Astrocyte (in vitro differentiated cells and primary cell): Measurements from ENCODE around the gene WDR64. TPM values are rescaled to one million over a fixed set of nuclear protein-coding genes. Genes with fewer than 3 reads are reported as not detected.

Experiments
- DNase-seq: peaks from one replicate; pipeline ENCODE4 v3.0.0-alpha.2; 2010; ENCODE audit warnings: low read depth
- FAIRE-seq: peaks from 2 replicates; lab custom pipeline; 2011; peaks lifted over from hg19 to GRCh38; lab: Jason Lieb, UNC
- H2AFZ ChIP-seq: 2 replicates; pipeline ENCODE4 v1.6.0; 2012; ENCODE audit warnings: low read depth, low read length, inconsistent platforms
- H3K27ac ChIP-seq: 2 replicates; pipeline ENCODE4 v1.5.1; 2011; ENCODE audit warnings: low read depth, low read length, inconsistent platforms
- H3K27me3 ChIP-seq: 2 replicates; pipeline ENCODE4 v1.6.0; 2011; ENCODE audit warnings: low read length, inconsistent platforms; ENCODE audit not compliant: insufficient read depth
- H3K36me3 ChIP-seq: 2 replicates; pipeline ENCODE4 v1.5.1; 2011; ENCODE audit warnings: low read length, inconsistent platforms; ENCODE audit not compliant: insufficient read depth
- H3K4me1 ChIP-seq: 2 replicates; pipeline ENCODE4 v1.5.1; 2011; ENCODE audit warnings: low read length, inconsistent platforms; ENCODE audit not compliant: insufficient read depth
- H3K4me2 ChIP-seq: 2 replicates; pipeline ENCODE4 v1.6.0; 2012; ENCODE audit warnings: low read length, inconsistent platforms
- H3K4me3 ChIP-seq: 2 replicates; pipeline ENCODE4 v1.5.1; 2011; ENCODE audit warnings: low read depth, mild to moderate bottlenecking, low read length, inconsistent platforms; ENCODE audit not compliant: insufficient read depth
- H3K79me2 ChIP-seq: 2 replicates; pipeline ENCODE4 v1.6.0; 2012; ENCODE audit warnings: mild to moderate bottlenecking, low read length, inconsistent platforms; ENCODE audit not compliant: insufficient read depth
- H3K9ac ChIP-seq: 2 replicates; pipeline ENCODE4 v1.6.0; 2012; ENCODE audit warnings: mild to moderate bottlenecking, low read length, inconsistent platforms
- H3K9me3 ChIP-seq: 2 replicates; pipeline ENCODE4 v1.5.1; 2012; ENCODE audit warnings: low read depth, mild to moderate bottlenecking, low read length, inconsistent platforms; ENCODE audit not compliant: insufficient read depth
- H4K20me1 ChIP-seq: 2 replicates; pipeline ENCODE4 v1.6.0; 2012; ENCODE audit warnings: low read length, inconsistent platforms; ENCODE audit not compliant: insufficient read depth
- H3K27ac Mint-ChIP-seq: one replicate; pipeline ENCODE4 v1.8.0; 2021; ENCODE audit warnings: mild to moderate bottlenecking, mixed read lengths; ENCODE audit not compliant: unreplicated experiment
- H3K27me3 Mint-ChIP-seq: one replicate; pipeline ENCODE4 v1.8.0; 2021; ENCODE audit warnings: low read depth, mixed read lengths; ENCODE audit not compliant: unreplicated experiment
- H3K36me3 Mint-ChIP-seq: one replicate; pipeline ENCODE4 v1.8.0; 2021; ENCODE audit warnings: low read depth, mixed read lengths; ENCODE audit not compliant: unreplicated experiment
- H3K4me1 Mint-ChIP-seq: one replicate; pipeline ENCODE4 v1.8.0; 2021; ENCODE audit warnings: low read depth, mixed read lengths; ENCODE audit not compliant: unreplicated experiment
- H3K4me3 Mint-ChIP-seq: one replicate; pipeline ENCODE4 v1.8.0; 2021; ENCODE audit warnings: mild to moderate bottlenecking, moderate library complexity, mixed read lengths; ENCODE audit not compliant: unreplicated experiment
- H3K9me3 Mint-ChIP-seq: one replicate; pipeline ENCODE4 v1.8.0; 2021; ENCODE audit warnings: mild to moderate bottlenecking, mixed read lengths; ENCODE audit not compliant: unreplicated experiment
- CTCF ChIP-seq: IDR thresholded peaks from 2 replicates; pipeline ENCODE4 v1.5.1; 2011; ENCODE audit warnings: low read depth, mild to moderate bottlenecking, inconsistent platforms, low read length, moderate library complexity; ENCODE audit not compliant: insufficient read depth
- EZH2 ChIP-seq: IDR thresholded peaks from 2 replicates; pipeline ENCODE4 v1.6.1; 2012; ENCODE audit warnings: mild to moderate bottlenecking, low read length, inconsistent platforms; ENCODE audit not compliant: insufficient read depth
- total RNA-seq: library from RNA; stranded (reverse); gene quantifications from 2 replicates; pipeline ENCODE4 v1.2.1, GENCODE V29; 2021

WDR64 gene
- total RNA-seq, 1 donor from 2014 or later: not detected

- Histone ChIP-seq H3K27me3 (no peaks in the 10 kb centered on the region), H3K4me3 (peak overlapping the region; percentile 92), H4K20me1 (no peaks in the 10 kb centered on the region), H3K27ac (no peak overlapping the region), H3K9ac (peak overlapping the region; percentile 94), H3K36me3 (peaks cover 4% of the 10 kb centered on the region), H2AFZ (no peak overlapping the region), H3K79me2 (peaks cover 18% of the 10 kb centered on the region), H3K4me2 (peak overlapping the region; percentile 98), H3K9me3 (no peaks in the 10 kb centered on the region), H3K4me1 (peaks cover 10% of the 10 kb centered on the region)
- DNase-seq (no peak), FAIRE-seq (no peak)
- no peaks in the 10 kb centered on the region for H3K9me3 Mint-ChIP-seq
- H3K27me3 Mint-ChIP-seq: no peaks in the 10 kb centered on the region
- no peak overlapping the region for H3K27ac Mint-ChIP-seq
- TF ChIP-seq EZH2 (no peak), CTCF (no peak)
- no peak overlapping the region for H3K4me3 Mint-ChIP-seq
- no peaks in the 10 kb centered on the region for H3K36me3 Mint-ChIP-seq
- no peaks in the 10 kb centered on the region for H3K4me1 Mint-ChIP-seq
Observed at GRCh38 chr1:241849345-241849695, 197.2 kb downstream of the WDR64 start.

Other genes starting within 250 kb of the WDR64 start
- 47.3 and 49.4 TPM in 2 replicates for gene FH, start 132.5 kb upstream of the WDR64 start, total RNA-seq
- 0.07 and 0.50 TPM in 2 replicates for gene KMO, start 119.9 kb upstream of the WDR64 start, total RNA-seq
- 16.6 and 22.6 TPM in 2 replicates for gene CHML, start 11.9 kb upstream of the WDR64 start, total RNA-seq
- gene OPN3, start 11.9 kb upstream of the WDR64 start, total RNA-seq: 12.0 and 16.9 TPM in 2 replicates
- gene EXO1, start 195.9 kb downstream of the WDR64 start, total RNA-seq: 2.9 and 3.8 TPM in 2 replicates